ENCODE results near the gene HOXA1. TPM values are rescaled to one million over a fixed set of nuclear protein-coding genes. Genes with fewer than 3 reads are reported as not detected.

HOXA1 gene
- total and polyA plus RNA-seq, 2 donors from 2014 or later, result 1.1 to 2.4 TPM

DNA sequence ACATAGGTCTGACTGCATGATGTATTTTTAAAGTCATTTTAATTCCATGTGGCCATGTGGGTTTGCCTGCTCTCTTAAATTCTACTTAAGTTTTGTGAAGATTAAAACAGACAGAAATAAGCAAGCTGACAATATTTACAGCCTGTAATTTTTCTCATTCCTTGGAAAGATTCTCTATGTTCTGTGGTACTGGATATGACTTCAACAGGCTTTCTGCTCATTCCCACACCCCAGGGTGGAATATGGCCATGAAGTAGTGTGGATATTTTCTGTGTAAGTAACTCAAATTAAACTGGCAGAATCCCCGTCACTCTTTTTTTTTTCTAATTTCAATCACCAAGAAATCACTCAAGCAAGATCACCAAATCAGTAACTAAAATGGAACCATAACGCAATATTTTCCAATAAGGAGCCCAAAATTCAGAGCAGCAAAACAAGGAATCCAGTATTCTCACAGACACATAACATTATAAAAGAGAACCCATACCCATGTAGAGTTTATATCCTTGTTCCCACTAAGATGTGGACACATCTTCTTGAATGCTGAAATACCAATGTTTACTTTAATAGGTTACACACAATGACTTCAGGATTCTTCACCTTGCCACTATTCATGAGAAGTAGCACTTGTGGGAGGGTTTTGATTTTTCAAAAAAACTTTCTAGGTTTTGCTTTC, 42.0 kb upstream of the HOXA1 start:
- peak in 1 of 5 donors; percentile 58 for DNase-seq
- Histone ChIP-seq H3K4me3 (ENCODE audit: low read length in 3 of 3) (peak overlapping the region in 2 of 3 donors; percentile 30 to 89), H3K27me3 (ENCODE audit: control insufficient read depth, insufficient read depth, low read length) (no peaks in the 10 kb centered on the region), H3K27ac (ENCODE audit: low read depth in 2 of 2, low read length in 2 of 2) (peak overlapping the region; percentile 76 to 97), H3K9me3 (ENCODE audit: control insufficient read depth in 2 of 3, insufficient read depth in 1 of 3, low read length in 3 of 3) (no peaks in the 10 kb centered on the region), H3K36me3 (ENCODE audit: control insufficient read depth in 2 of 3, insufficient read depth in 3 of 3, low read length in 3 of 3) (peaks cover 2 to 14% (median 7%) of the 10 kb centered on the region in 3 donors), H3K4me1 (ENCODE audit: control insufficient read depth in 2 of 3, insufficient read depth in 2 of 3, low read depth in 1 of 3, low read length in 3 of 3) (peaks cover 9 to 44% (median 26%) of the 10 kb centered on the region in 3 donors), H3K9ac (ENCODE audit: low read length in 3 of 3) (peak overlapping the region; percentile 12 to 97 (median 41))
- TF ChIP-seq, protein P1, sequence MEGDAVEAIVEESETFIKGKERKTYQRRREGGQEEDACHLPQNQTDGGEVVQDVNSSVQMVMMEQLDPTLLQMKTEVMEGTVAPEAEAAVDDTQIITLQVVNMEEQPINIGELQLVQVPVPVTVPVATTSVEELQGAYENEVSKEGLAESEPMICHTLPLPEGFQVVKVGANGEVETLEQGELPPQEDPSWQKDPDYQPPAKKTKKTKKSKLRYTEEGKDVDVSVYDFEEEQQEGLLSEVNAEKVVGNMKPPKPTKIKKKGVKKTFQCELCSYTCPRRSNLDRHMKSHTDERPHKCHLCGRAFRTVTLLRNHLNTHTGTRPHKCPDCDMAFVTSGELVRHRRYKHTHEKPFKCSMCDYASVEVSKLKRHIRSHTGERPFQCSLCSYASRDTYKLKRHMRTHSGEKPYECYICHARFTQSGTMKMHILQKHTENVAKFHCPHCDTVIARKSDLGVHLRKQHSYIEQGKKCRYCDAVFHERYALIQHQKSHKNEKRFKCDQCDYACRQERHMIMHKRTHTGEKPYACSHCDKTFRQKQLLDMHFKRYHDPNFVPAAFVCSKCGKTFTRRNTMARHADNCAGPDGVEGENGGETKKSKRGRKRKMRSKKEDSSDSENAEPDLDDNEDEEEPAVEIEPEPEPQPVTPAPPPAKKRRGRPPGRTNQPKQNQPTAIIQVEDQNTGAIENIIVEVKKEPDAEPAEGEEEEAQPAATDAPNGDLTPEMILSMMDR (IDR thresholded peaks at IDR 0.05; ENCODE audit: borderline replicate concordance, extremely low read depth, insufficient read depth), result no peak
- intact Hi-C loops (cut with DNase I), result no loop called here
- no peak for FAIRE-seq

DNA sequence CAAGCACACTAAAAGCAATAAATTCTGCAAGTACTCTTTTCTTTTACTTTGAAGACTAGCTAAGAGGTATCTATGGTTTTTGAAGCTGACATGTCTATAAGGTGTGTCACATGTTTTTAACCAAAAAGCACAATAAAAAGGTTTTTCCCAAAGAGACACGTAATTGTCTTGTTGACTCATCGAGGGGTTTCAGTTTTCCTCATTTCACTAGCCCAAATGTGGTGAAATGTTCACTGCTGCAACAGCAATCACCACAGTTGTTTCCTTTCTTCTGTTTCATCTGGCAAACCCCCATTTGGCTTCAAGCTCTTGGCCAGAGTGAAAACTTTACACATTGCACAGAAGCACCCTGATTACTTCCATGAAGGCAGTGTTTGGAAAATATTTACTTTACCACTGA, 38.6 kb upstream of the HOXA1 start:
- FAIRE-seq, result no peak
- peak overlapping the region; percentile 56 to 63 for H3K27ac ChIP-seq (ENCODE audit: low read depth in 2 of 2, low read length in 2 of 2)
- H3K4me3 ChIP-seq (ENCODE audit: low read length in 3 of 3), result no peak overlapping the region
- intact Hi-C loops (cut with DNase I), result no loop called here
- H3K36me3 ChIP-seq (ENCODE audit: control insufficient read depth in 2 of 3, insufficient read depth in 3 of 3, low read length in 3 of 3), result peaks cover 0 to 4% (median 0%) of the 10 kb centered on the region in 3 donors
- peak overlapping the region in 2 of 3 donors; percentile 30 to 42 for H3K9ac ChIP-seq (ENCODE audit: low read length in 3 of 3)
- no peaks in the 10 kb centered on the region for H3K9me3 ChIP-seq (ENCODE audit: control insufficient read depth in 2 of 3, insufficient read depth in 1 of 3, low read length in 3 of 3)
- peak in 1 of 5 donors; percentile 78 for DNase-seq
- H3K27me3 ChIP-seq (ENCODE audit: control insufficient read depth, insufficient read depth, low read length), result no peaks in the 10 kb centered on the region
- TF ChIP-seq, protein P1 (IDR thresholded peaks at IDR 0.05; ENCODE audit: borderline replicate concordance, extremely low read depth, insufficient read depth), result no peak
- peaks cover 13 to 45% (median 28%) of the 10 kb centered on the region in 3 donors for H3K4me1 ChIP-seq (ENCODE audit: control insufficient read depth in 2 of 3, insufficient read depth in 2 of 3, low read depth in 1 of 3, low read length in 3 of 3)

DNA sequence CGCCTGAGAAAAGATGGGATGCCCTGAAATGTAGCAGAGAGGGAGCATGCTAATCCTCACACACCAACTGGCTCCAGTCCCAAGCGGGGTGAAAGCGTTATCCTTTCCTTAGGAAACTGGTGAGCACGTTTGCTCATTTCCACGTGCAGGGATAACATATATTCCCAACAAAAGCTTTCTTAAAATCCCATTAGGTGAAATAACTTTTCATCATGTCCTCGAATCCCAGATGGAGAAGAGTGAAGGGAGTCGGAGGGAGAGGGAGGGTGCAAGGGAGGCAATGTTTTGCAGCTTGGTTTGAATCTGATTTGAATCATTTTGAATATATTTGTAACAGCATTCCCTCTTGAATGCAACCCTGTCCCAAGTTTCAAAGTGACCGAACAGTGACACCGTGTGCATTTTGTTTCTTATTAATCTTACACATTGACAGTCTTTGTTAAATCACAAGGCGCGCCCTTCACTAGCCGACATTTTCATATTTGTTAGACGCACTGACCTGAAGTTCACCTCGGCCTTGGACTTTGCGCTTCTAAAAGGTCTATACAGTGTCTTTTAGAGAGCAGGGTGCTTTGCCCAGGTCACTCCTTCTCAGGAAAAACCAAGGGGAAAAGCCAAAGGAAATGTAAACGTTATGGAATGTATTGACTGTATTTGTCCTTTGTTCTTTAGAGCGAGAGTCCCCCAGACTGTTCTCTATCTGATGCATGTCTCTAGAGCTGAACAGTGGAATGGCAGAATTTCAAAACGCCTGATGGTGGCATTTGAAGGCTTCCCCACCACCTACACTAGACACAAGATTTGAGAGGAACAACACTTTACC, 37.8 kb upstream of the HOXA1 start:
- TF ChIP-seq, protein P1 (IDR thresholded peaks at IDR 0.05; ENCODE audit: borderline replicate concordance, extremely low read depth, insufficient read depth), result no peak
- Histone ChIP-seq H3K4me1 (ENCODE audit: control insufficient read depth in 2 of 3, insufficient read depth in 2 of 3, low read depth in 1 of 3, low read length in 3 of 3) (peaks cover 15 to 43% (median 32%) of the 10 kb centered on the region in 3 donors), H3K4me3 (ENCODE audit: low read length in 3 of 3) (peak overlapping the region; percentile 26 to 32 (median 28)), H3K27me3 (ENCODE audit: control insufficient read depth, insufficient read depth, low read length) (no peaks in the 10 kb centered on the region), H3K9me3 (ENCODE audit: control insufficient read depth in 2 of 3, insufficient read depth in 1 of 3, low read length in 3 of 3) (no peaks in the 10 kb centered on the region), H3K9ac (ENCODE audit: low read length in 3 of 3) (peak overlapping the region in 2 of 3 donors; percentile 42 to 45), H3K27ac (ENCODE audit: low read depth in 2 of 2, low read length in 2 of 2) (peak overlapping the region; percentile 55 to 63), H3K36me3 (ENCODE audit: control insufficient read depth in 2 of 3, insufficient read depth in 3 of 3, low read length in 3 of 3) (peaks cover 0 to 5% (median 0%) of the 10 kb centered on the region in 3 donors)
- DNase-seq (peak in 3 of 5 donors; percentile 39 to 68 (median 45)), FAIRE-seq (no peak)
- intact Hi-C loops (cut with DNase I), result no loop called here

All from kidney (tissue), 14 donors.